Stimulated activated CD8-positive, alpha-beta memory T cell treated with anti-CD3 and anti-CD28 coated beads, Interleukin-15, amount 100 ng/mL, for 4 hours (primary cell): ENCODE results near the gene NEMP1.
A peak's percentile ranks its signal among the peaks of the same experiment; 100 is the strongest.
"Not testable (repeated sequence)": the region's sequence is repeated elsewhere in the genome, so short reads cannot be mapped to it uniquely, and the experiment has no call there.

Source experiments
- DNase-seq, 2 donors: peaks; one replicate each; pipeline ENCODE4 v3.0.0-alpha.2; 2020; ENCODE audit warnings: low read depth in 2 of 2

Gene NEMP1, protein sequence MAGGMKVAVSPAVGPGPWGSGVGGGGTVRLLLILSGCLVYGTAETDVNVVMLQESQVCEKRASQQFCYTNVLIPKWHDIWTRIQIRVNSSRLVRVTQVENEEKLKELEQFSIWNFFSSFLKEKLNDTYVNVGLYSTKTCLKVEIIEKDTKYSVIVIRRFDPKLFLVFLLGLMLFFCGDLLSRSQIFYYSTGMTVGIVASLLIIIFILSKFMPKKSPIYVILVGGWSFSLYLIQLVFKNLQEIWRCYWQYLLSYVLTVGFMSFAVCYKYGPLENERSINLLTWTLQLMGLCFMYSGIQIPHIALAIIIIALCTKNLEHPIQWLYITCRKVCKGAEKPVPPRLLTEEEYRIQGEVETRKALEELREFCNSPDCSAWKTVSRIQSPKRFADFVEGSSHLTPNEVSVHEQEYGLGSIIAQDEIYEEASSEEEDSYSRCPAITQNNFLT

DNA sequence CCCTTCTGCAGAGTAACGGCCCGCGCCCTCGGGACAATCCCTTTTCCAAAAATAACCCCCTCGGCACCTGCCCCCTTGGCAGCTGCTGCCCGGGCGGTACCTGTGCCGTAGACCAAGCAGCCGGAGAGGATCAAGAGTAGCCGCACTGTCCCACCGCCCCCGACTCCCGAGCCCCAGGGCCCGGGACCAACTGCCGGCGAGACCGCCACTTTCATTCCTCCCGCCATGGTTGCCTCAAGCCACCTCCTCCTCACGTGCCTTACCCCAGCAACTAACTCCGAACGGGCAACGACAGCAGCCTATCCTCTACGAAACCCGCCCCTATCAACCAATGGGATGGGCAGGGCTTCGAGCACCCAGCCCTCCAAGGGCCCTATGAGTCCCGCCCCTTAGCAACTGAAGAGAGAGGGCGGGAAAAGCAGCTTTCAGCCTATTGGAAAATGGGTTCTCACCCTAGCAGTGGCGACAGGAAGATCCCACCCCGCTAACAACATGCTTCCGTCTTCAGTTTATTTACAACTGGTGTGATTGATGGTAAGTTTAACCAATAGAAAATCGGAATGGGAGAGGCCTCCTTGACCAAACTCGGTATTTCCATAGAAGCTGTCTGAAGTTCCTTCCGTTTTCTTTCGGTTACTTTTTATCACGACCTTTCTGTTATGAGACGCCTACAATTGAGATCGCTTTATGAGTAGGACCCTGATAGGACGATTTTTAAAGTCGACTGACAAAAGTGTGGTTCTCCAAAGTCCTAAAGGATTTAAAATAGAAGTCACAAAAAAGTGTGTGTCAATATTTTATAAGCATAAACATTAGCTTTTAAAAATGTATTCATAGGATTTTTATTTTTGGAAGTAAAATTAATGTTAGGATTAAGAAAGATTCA lies at the start of gene NEMP1:
NEMP1 (minus strand) TSS at position 273 of the 886 bp plus-strand sequence; CDS start at position 227, 46 bp downstream.
- peak; percentile 89 to 96 for DNase-seq

DNA sequence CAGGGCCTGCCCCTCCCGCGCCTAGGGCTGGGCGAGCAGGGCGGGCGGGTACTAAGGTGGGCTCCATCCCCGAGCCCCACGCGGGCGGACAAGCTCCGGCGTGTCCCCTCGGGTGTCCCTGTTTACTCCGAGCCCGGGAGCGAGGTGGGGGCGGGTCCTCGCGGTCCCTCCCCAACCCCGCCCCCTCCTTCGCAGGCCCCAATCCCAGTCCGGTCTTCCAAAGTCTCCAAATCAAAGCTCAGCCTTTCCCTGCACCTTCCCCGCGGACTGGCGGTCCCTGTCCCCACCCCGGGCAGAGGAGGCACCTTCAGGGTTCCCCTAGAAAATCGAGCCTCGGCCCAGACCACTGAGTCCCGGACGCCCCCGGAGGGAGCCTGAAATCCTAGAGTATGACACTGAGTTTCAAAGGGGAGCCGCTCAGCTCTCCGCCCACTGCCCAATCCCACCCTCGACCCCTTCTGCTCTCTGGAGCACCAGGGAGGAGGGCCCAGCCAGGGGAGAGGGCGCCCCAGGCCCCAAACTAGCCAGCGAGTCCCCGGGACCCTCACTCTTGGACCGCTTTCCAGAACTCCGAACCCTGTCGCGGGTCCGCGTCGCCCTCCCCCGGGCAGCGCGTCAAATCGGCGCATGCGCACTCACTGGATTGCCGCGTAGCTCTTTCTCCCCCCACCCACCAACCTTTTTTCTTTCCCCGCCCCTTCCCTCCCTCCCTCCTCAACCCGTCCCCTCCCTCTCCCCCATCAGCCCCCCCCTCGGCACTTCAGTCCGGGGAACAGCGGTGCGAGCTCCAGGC lies 49.3 kb upstream of the NEMP1 start, which contains the start of gene LRP1:
LRP1 (plus strand) TSS at position 758 of the 793 bp plus-strand sequence. CDS start 482 bp downstream, outside the sequence.
- peak; percentile 56 to 57 for DNase-seq

DNA sequence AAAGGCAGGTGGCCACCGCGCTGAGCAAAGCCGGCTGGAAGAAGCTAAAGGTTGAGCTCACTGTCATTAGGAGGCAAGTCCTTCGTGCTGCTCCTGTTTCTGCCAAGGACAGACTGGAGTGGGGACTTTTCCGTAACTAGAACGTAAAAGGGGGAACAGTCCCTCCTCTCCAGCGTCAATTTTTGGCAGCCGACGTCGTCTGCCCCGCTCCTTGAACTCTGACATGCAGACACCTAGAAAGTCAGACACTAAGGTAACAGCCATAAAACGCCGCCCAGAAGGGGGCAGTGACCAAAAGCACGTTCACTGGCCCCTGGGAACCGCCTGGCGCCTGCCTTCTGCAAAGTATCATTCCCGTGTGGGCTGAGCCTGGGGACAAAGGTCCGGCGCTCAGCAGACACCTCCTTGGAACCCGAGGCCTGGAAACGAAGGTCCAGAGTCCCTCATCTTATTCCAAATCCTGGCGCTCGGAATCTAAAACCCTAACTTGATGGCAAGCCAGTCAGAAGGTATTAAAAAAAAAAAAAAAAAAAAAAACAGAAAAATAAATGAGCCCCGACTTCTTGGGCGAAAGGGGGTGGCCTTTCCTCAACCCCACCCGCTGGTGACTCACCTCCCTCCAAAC lies 48.6 kb upstream of the NEMP1 start:
- peak; percentile 61 to 68 for DNase-seq

DNA sequence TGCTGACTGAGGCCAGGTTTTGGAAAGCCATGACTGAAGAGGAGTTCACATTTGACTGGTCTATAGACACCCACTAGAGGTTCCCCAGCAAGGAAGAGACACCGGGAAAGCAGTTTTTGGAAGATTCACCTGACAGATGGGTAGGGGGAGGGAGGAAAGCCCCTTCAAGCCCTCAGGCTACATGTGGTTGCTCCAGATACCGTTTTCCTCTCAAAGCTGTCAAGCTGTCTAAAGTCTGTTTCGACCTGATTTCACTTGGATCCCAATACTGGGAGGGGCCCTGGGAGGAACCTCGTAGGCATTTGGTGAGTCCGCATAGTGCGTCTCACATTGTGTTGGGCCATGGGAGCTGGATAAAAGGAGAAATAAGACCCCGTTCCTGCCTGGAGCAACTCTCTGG lies 48.0 kb upstream of the NEMP1 start:
- no peak for DNase-seq

DNA sequence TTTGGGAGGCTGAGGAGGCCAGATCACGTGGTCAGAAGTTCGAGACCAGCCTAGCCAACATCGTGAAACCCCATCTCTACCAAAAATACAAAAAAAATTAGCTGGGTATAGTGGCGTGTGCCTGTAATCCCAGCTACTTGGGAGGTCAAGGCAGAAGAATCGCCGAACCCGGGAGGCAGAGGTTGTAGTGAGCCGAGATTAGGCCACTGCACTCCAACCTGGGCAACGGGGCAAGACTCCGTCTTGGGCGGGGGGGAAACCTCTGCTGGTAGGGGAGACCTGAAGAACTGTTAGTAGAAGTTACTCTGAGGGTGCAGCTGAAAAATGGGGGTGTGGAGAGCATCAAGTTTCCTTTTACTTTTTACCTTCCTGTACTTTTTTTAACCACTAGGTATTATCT lies 47.5 kb upstream of the NEMP1 start:
- no peak for DNase-seq

DNA sequence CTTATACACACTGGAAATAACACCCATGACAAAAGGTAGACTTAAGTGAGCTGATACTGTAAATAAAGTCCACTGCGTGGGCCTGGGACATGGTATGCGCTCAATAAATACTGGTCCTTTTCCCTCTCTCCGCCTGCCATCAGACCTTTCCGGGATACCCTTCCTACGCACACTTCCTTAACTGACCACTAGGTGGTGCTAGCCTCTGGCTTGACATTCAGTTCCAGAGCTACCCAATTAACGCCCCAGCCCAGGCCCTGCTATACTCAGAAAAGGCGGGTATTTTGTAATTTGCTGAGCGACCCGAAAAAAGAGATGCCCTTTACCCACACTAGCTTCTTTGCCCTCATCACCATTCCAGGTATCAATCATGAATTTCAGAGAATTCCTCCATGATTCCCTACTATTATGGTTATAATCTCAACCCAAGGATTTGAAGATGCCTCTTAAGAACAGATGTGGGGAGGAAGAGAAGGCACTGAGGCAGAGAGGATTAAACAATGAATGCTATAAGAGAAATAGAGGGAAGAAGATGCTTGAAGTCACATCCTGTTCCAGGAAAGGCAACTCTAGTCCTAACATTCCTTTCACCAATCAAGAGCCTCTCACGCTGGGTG lies 45.8 kb upstream of the NEMP1 start:
- peak; percentile 20 to 61 for DNase-seq

DNA sequence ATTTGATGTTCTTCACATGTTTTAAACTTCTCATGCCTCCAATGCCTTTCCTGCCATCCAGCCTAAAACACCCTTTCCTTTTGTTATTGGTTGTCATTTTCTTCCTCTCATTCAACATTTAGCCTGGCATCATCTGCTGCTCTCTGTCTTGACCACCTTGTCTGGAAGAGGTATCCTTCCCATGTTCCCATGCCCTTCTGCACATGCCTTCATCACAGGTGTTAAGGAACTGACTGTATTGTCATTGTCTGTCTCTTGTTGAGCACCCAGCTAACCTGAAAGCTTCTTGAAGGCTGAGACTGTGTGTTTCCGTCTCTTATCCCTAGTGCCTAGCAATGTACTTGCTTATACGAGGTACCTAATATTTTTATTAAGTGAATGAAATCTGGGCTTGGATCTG lies 45.2 kb upstream of the NEMP1 start:
- DNase-seq: no peak

DNA sequence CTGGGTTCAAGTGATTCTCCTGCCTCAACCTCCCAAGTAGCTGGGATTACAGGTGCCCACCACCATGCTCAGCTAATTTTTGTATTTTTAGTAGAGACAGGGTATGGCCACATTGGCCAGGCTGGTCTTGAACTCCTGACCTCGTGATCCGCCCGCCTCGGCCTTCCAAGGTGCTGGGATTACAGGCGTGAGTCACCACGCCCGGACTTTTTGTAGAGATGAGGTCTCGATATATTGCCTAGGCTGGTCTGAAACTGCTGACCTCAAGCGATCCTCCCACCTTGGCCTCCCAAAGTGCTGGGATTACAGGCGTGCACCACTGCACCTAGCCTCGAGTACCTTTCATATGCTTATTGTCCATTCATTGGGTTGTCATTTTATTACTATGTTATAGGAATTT lies 42.1 kb upstream of the NEMP1 start:
- not testable (repeated sequence) for DNase-seq

DNA sequence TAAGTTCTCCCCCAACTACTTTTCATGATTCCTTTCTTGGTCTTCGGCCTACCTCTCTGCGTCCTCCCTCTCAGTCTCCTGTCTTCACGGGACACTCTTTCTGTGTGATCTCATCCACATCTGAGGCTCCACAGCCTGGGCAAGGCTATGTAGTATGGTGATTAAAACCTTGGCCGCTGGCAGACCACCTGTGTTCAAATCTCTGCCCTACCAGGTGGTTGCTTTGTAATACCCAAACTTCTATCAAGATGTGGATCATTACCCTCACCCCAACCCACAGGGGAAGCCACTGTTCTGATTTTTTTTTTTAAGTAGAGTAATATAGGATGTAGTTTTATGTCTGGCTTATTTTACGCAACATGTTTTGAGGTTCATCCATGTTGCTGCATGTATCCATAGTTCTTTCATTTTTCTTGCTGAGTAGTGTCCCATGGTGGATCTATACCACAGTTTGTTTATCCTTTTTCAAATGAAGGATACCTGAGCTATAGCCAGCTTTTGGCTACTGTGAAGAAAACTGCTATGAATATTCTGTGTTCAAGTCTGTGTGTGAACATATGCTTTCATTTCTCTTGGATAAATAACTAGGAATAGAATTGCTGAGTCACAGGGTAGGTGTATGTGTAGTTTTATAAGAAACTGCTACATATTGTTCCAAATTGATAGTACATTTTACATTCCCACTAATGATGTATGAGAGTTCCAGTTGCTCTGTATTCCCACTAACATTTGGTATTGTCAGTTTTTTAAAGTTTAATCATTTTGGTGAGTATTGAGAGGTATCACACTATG lies 40.9 kb upstream of the NEMP1 start:
- DNase-seq: no peak

DNA sequence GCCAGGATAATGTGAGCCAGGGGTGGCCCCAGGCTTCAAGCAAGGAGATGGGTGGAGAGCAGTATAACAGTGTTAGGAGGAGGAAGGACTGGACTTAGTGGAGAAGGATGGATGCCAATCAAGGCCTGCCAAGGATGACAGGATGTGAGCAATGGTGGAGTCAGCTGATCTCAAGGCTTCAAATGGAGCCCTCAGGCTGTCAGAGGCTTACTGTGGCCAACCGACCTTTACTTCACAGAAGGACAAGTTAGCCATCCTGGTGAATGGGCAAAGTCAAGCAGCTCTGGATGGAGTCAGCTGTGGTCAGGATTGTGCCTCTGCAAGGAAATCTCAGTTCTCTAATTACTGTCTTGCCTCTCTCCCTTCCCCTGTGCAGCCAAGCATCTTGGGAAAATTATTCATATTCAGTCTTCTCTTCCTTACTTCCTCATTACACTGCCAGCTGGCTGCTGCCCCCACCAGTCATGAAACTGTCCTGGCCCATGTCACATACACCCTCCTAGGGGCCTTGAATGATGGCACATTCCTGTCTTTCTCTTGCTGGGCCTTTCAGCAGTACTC lies 40.2 kb upstream of the NEMP1 start:
- no peak for DNase-seq

DNA sequence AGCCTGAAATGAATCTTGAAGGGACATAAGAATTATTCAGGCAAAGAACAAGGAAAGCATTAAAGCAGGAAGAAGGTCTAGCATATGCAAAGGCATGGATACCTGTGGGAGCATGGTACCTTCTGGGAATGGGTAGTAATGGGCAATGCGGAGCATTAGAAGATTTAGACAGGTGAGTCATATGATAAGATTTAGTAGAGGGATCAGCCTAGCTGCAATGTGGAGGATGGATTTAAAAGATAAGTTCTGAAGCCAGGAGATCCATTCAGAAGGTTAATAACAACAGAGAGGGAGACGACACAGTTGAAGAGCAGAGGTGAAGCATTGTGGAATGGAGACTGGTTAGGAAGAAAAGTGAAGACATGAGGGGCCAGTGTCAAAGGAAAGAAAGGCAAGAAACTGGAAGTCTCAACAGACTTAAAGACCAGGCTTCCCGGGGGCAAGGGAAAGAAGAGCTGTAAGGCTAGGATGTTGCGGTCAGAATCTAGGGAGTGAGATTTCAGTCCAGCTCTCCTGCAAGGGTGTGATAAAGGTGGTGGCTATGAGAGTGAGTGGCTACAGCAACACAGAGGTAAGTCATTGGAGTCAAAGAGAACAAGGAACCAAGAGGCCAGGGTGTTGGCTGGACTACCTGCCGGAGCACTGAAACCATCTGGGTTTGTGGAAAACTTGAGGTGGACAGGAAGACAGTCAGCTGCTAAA lies 38.1 kb upstream of the NEMP1 start:
- no peak for DNase-seq

DNA sequence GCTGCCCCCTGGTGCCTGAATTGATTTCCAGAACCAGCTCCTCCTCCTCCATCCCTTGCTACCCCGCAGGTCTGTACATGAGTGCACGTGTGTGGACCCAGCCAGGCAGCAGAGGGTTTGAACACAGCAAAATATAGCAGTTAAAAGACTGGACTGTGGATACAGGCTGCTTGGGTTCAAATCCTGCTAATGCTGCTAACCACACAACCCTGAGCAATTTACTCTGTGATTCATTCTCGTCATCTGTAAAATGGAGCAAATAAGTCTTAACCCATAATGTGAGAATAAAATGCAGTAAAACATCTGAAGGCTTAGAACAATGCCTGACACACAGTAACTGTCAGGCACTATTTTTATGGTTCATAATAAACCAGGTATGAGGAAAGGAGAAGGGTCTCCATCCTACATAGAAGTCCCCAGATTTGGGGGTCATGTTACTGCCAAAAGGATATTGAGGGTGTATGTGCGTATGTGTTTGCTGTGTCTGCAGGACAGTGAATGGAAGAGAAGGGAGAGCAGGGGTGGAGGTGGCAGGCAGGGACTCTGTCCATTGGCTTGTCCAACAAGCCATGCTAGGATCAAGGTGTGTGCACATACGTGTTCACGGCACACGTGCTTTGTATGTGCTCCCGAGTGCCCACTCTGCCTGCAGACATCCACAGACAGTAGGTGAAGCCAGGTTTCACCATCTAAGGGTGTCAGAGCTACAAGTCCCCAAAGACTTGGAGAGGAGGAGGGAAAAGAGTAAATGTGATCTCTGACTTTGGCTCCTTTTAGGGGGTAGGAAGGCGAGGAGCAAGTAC lies 34.1 kb upstream of the NEMP1 start:
- DNase-seq: no peak

DNA sequence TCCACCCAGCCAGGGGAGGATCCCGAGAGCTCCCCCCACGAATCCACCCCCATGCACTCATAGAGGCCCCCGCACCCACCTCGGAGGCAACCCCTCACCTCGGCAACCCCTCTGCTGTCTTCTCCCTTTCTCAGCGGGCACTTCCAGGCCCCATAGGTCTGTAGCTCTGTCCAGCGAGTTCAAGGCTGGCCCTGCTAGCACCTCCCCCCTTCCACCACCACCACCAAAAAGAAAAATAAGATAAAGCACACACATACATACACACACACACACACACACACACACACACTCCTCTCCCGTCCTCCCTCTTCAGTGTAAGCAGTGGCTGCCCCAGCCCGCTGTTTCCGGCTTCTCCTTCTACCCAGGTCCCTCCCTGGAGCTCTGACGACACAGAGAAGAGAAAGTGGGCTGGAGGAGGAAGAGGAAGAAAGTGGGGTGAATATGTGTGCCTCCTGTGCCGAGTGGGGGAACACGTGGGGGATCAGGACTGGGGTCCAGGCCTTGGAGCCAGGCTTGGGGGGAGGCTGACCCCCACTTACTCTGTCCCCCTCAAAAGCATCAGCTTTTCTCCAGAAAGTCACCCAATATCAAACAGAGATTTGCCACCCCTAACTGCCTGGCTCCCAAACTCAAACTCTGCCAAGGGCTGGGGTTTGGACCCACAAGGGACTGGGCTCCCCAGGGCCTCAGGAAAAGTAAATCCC lies 32.6 kb upstream of the NEMP1 start, which contains the start of gene STAT6:
STAT6 (minus strand) TSS at position 332 of the 704 bp plus-strand sequence. CDS start 3,084 bp downstream, outside the sequence.
- DNase-seq: peak; percentile 57 to 79

DNA sequence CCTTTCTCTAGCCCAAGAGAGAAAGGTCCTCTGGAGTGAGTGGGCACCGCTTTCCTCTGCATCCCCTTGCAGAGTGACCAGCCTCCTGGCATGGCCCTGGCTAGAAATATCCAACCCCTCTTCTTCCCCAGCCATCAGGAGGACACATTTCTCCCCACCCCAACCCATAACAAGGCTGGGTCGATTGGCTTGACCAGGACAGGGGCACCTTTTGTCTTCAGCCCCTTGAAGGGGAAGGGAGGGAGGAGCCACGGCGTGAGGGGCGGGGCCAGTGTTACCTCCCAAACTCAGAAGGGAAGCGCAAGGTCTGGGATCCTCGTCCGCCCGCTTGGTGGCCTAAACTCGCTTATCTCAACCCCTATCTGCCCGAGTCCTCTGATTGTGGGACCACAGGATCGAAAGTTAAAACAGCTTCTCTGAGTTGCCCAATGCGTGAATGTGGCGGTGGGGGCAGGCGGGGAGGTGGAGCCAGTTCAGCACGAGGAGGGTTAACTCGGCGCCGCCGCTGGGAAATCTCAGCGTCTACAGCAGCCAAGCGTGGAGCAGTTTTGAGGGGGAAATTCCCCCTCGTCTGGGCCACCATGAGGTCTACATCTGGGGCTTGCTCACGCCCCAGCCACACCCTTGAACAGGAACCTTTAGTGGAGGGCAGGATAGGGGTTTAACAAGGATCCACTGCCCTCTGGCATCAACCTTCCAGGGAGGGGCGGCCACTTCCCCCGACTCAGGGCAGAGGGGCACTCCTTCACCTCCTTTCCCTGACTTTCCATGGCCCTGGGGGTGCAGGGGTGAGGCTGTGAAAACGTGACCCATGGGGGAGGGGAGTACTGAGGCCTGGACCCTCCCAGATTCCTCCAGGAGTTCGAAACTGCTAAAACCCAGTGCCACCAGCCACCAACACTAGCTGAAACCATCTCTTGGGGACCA lies 31.8 kb upstream of the NEMP1 start:
- peak; percentile 62 to 66 for DNase-seq

DNA sequence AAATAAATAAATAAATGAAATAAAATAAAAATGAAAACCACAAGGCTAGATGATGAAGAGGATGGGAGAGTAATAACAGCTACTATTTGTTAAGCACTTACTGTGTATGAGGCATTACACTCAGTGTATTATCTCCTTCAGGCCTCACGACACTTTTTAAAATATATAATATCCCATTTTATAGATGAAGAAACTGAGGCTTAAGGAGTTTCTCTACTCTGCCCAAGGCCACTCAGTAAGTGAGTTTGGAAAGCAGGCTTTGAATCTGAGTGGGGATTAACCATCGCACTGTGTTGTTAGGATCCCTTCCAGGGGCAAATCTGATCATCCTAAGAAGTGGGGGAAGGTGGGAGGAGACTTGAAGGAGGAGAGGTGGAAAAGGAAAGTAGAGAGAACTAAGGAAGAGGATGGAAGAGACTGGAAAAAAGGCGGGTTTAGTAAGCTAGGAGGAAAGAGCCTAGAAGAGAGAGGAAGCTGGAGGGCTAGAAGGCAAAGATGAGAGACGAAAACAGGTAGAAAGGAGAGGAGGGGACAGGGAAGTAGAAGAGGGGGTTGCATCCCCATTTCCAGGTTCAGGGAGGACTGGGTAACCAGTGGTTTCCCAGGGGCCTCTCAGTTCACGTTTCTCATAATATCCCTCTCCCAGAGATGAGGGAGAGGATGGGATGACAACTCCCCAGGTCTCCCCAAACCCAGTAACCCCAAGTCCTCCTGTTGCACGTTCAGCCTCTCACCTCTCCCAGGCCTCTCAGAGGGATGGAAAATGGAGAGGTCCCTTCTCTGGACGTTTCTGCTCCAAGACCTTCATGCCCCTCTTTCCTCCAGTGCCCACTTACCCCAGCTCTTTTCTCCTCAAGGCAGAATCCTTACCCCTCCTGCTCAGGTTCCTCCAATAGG lies 30.9 kb upstream of the NEMP1 start:
- no peak for DNase-seq
